ENCODE measurements around the gene SCUBE1. TPM values are rescaled to one million over a fixed set of nuclear protein-coding genes. Genes with fewer than 3 reads are reported as not detected.

Gene SCUBE1
- total RNA-seq, 1 donor from 2014 or later: 42.8 TPM

DNA sequence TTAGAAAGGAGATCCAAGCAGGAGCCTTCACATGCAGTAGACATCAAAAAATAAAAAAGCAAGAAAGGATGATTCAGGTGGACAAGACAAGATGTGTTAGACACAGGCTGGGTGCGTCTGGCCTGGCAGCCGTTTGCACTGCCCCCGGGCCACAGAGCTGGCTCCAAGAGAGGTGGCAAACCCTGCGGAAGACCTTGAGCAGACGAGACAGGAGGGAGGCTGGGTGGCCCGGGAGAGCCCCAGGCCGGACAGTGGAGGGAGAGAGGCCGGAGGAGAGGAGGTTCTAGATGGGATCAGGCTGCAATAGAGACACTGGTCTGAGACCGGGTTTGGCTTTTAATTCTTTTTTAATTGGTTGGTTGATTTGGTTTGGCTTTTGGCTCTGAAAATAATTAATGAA is 86.6 kb downstream of the SCUBE1 start:
- Mint-ChIP-seq H3K4me1 (ENCODE audit: unreplicated experiment) (peaks cover 21% of the 10 kb centered on the region), H3K27ac (peak overlapping the region; percentile 5), H3K36me3 (peaks cover 5% of the 10 kb centered on the region), H3K27me3 (peaks cover 13% of the 10 kb centered on the region), H3K4me3 (no peak overlapping the region), H3K9me3 (no peaks in the 10 kb centered on the region)
- TF ChIP-seq, protein P1, sequence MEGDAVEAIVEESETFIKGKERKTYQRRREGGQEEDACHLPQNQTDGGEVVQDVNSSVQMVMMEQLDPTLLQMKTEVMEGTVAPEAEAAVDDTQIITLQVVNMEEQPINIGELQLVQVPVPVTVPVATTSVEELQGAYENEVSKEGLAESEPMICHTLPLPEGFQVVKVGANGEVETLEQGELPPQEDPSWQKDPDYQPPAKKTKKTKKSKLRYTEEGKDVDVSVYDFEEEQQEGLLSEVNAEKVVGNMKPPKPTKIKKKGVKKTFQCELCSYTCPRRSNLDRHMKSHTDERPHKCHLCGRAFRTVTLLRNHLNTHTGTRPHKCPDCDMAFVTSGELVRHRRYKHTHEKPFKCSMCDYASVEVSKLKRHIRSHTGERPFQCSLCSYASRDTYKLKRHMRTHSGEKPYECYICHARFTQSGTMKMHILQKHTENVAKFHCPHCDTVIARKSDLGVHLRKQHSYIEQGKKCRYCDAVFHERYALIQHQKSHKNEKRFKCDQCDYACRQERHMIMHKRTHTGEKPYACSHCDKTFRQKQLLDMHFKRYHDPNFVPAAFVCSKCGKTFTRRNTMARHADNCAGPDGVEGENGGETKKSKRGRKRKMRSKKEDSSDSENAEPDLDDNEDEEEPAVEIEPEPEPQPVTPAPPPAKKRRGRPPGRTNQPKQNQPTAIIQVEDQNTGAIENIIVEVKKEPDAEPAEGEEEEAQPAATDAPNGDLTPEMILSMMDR (conservative IDR thresholded peaks at IDR 0.05): no peak
- no peak for DNase-seq (ENCODE audit: extremely low spot score, unreplicated experiment)

DNA sequence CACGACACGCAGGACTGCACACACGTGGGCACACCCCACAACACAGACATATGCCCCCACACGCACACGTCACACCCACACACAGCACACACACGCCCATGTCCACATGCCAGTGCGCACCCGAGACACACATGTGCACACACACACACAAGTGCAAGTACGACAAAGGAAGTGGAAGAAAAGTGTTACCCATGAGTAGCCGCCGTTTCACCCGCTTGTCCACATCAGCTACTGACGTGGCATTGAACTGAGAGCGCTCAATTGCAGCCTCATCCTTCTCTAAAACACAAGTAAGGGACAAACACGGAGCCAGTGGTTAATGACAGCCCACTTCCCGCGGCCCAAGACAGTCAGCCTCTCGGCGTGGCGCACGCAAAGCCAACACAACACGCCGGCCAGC is 87.9 kb downstream of the SCUBE1 start:
- H3K27ac Mint-ChIP-seq: no peak overlapping the region
- H3K4me1 Mint-ChIP-seq (ENCODE audit: unreplicated experiment): peaks cover 25% of the 10 kb centered on the region
- TF ChIP-seq, protein P1 (conservative IDR thresholded peaks at IDR 0.05): no peak
- H3K27me3 Mint-ChIP-seq: peaks cover 14% of the 10 kb centered on the region
- H3K36me3 Mint-ChIP-seq: peaks cover 5% of the 10 kb centered on the region
- H3K4me3 Mint-ChIP-seq: no peak overlapping the region
- no peak for DNase-seq (ENCODE audit: extremely low spot score, unreplicated experiment)
- H3K9me3 Mint-ChIP-seq: no peaks in the 10 kb centered on the region

DNA sequence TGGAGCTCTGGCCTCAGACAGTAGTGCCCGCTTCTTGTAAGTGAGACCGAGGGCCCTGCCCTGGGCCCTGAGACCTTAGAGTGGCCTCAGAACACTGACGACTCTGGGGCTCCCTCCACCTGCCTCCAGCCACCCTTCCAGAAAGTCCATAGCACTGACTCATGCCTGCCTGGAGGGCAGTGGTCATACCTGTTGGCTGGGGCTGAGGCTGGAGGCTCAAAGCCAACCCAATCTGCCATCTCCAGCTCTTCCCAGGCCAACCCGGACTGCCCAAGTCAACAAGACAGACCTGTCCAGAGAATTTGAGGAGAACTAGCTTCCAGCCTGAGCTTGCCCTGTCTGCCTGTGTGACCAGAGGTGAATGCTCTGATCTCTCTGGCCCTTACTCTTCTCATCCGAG is 89.3 kb downstream of the SCUBE1 start:
- Mint-ChIP-seq H3K9me3 (no peaks in the 10 kb centered on the region), H3K4me1 (ENCODE audit: unreplicated experiment) (peaks cover 23% of the 10 kb centered on the region), H3K27me3 (peaks cover 20% of the 10 kb centered on the region), H3K4me3 (no peak overlapping the region), H3K36me3 (peaks cover 5% of the 10 kb centered on the region), H3K27ac (no peak overlapping the region)
- TF ChIP-seq, protein P1 (conservative IDR thresholded peaks at IDR 0.05): no peak
- DNase-seq (ENCODE audit: extremely low spot score, unreplicated experiment): no peak

DNA sequence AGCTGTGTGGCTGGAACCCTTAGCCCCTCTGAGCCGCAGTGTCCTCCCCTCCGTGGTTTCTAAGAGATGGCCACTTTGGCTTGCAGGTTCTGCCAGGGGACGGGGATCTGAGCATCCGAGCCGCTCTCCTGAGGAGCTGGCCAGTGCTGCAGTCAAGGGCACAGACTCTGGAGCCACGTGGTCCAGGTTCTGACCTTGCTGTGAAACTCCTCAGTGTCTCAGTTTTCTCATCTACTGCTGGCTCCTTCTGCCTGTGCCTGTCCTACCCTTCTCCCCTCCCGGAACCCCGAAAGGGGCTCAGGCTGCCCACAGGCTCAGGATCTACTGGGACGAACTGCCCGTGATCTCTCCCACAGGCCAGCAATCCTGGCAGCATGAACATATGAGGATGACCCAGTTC is 90.9 kb downstream of the SCUBE1 start:
- H3K27ac Mint-ChIP-seq: no peak overlapping the region

DNA sequence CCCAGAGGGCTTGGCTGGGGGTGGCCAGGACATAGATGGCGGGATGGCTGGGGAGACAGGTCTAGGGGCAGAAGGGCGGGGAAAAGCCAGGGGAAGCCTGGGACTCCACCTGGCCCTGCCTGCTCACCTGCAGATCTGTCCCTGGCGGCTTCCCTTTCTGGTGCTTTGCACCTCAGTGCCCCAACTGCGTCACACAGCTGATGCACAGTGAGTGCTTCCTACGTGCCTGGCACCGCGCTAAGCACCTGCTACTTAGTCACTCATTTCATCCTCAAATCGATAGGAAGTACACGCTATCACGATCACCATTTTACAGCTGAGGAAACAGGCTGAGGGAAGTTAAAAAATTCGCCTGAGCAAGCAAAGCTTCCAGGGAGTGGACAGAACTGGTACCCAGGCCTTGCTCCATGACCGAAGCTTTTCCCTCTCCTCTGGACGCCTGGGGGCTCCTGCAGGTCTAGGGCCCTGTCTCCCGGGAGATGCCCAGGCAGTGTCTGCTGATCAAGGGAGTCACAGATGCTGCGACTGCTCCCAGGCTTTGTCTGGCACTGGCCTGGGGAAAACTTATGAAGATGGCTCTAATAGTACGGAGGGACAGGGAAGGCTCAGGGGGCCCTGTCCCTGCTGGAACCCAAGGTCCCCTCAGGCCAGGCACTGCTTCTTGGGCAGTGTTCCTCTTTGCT is 93.2 kb downstream of the SCUBE1 start:
- Mint-ChIP-seq H3K4me1 (ENCODE audit: unreplicated experiment) (peaks cover 11% of the 10 kb centered on the region), H3K27ac (no peak overlapping the region), H3K27me3 (peaks cover 13% of the 10 kb centered on the region), H3K4me3 (no peak overlapping the region), H3K36me3 (no peaks in the 10 kb centered on the region), H3K9me3 (no peaks in the 10 kb centered on the region)
- TF ChIP-seq, protein P1 (conservative IDR thresholded peaks at IDR 0.05): no peak
- DNase-seq (ENCODE audit: extremely low spot score, unreplicated experiment): no peak

More for the DNA sequence above, 90.9 kb downstream of the SCUBE1 start:
- Mint-ChIP-seq H3K27me3 (peaks cover 20% of the 10 kb centered on the region), H3K36me3 (peaks cover 5% of the 10 kb centered on the region), H3K4me1 (ENCODE audit: unreplicated experiment) (peaks cover 23% of the 10 kb centered on the region), H3K9me3 (no peaks in the 10 kb centered on the region), H3K4me3 (no peak overlapping the region)
- DNase-seq (ENCODE audit: extremely low spot score, unreplicated experiment): no peak
- TF ChIP-seq, protein P1 (conservative IDR thresholded peaks at IDR 0.05): no peak
